Coronary artery (tissue), 2 donors: ENCODE data around the gene LTB.
"Not testable (repeated sequence)": the region's sequence is repeated elsewhere in the genome, so short reads cannot be mapped to it uniquely, and the experiment has no call there.

Source experiments
- DNase-seq: peaks from one replicate; pipeline ENCODE4 v3.0.0-alpha.2; 2017; ENCODE audit warnings: low spot score
- H3K27ac ChIP-seq, 2 donors: fragments of 200-600 bp; sonication (generic); one replicate each; pipeline ENCODE4 v1.5.1; 2016 to 2019
- H3K4me3 ChIP-seq: fragments of 200-600 bp; sonication (generic); 2 replicates; pipeline ENCODE4 v1.5.1; 2016; ENCODE audit warnings: mild to moderate bottlenecking, moderate library complexity
- CTCF ChIP-seq: fragments of 200-600 bp; sonication (generic); IDR thresholded peaks from one replicate; pipeline ENCODE4 v1.5.1; 2019; ENCODE audit warnings: antibody characterized with exemption

Gene LTB

GRCh38 chr6:31609519-31610406, 27.5 kb upstream of the LTB start:
- Histone ChIP-seq H3K27ac (no peak overlapping the region), H3K4me3 (no peak overlapping the region)
- DNase-seq, result no peak
- no peak for TF ChIP-seq CTCF

DNA sequence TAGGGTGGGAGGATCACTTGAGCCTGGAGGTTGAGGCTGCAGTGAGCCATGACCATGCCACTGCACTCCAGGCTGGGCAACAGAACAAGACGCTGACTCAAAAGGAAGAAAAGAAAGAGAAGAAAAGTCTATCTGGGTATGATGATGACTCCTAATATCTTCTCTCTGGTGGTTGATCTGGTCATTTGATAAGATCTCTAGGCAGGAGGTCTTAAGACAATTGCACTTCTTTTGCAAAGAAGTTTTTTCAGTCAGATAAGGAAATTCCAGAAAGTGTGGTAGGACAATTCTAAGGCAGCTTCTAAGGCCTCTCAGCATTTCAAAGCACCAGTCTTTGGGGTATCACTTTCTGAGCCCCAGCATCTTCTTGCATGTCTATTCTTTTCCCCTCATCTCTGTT, 25.1 kb upstream of the LTB start:
- TF ChIP-seq CTCF, result no peak
- no peak for DNase-seq

GRCh38 chr6:31597006-31597405, 14.8 kb upstream of the LTB start:
- TF ChIP-seq CTCF, result no peak
- no peak overlapping the region for H3K27ac ChIP-seq
- no peak for DNase-seq
- H3K4me3 ChIP-seq, result no peak overlapping the region

More for the DNA sequence above, 25.1 kb upstream of the LTB start:
- Histone ChIP-seq H3K27ac (no peak overlapping the region), H3K4me3 (no peak overlapping the region)

- TF ChIP-seq CTCF, result no peak
- Histone ChIP-seq H3K27ac (no peak overlapping the region), H3K4me3 (no peak overlapping the region)
- no peak for DNase-seq
These were observed 10.2 kb upstream of the LTB start for GRCh38 chr6:31592396-31592771.

DNA sequence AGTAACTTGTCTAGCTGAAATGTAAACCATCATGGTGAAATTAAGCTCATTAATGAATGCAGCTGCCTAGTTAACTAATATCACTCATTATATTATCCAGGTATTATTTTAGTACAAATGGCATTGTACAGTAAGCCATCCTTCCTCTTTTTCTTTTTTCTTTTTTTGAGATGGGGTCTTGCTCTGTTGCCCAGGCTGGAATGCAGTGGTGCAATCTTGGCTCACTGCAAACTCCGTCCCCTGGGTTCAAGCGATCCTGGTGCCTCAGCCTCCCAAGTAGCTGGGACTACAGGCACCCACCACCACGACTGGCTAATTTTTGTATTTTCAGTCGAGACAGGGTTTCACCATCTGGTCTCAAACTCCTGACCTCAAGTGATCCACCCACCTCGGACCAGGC, 8.5 kb upstream of the LTB start:
- not testable (repeated sequence) for H3K27ac ChIP-seq, DNase-seq, H3K4me3 ChIP-seq

- Histone ChIP-seq H3K27ac (no peak overlapping the region), H3K4me3 (no peak overlapping the region)
- TF ChIP-seq CTCF, result no peak
- DNase-seq, result no peak
These were observed 6.8 kb upstream of the LTB start for GRCh38 chr6:31588871-31589650.

- no peak for DNase-seq
- no peak for TF ChIP-seq CTCF
- no peak overlapping the region for H3K27ac ChIP-seq
- no peak overlapping the region for H3K4me3 ChIP-seq
These were observed 5.9 kb upstream of the LTB start for GRCh38 chr6:31587791-31588777.
